GM19468 (cell line): ENCODE results near the gene CDH4.

Experiments used
- ATAC-seq: cut with Tn5 transposase; IDR thresholded peaks from one replicate; pipeline ENCODE4 v1.9.1; 2021; ENCODE audit warnings: mild to moderate bottlenecking, moderate library complexity, moderate number of reproducible peaks; ENCODE audit not compliant: unreplicated experiment; ENCODE audit errors: extremely low read depth

The CDH4 gene

DNA sequence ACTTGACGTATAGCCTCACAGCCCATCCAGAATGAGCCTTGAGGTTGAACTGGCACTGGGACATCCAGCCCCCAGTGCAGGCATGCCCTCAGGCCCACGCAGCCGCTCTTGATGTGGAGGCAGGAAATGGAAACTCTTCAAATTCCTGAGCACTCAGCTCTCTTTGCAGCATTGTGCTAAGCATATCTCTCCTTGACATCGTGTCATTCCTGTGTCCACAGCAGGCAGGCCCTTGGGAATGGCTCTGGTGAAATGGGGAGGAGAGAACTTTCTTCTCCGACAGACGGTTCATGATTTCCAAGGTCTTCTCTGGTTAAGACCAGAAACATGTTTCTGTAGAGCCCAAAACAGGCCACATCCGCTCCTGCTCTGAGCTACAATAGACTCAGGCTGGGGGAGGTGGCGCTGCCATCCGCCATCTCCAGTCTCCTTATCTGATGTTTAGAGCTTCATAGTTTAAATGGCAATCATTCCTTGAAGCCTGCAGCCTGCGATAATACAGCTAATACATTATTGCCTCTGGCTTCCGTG is 248.8 kb downstream of the CDH4 start:
- no peak for ATAC-seq

DNA sequence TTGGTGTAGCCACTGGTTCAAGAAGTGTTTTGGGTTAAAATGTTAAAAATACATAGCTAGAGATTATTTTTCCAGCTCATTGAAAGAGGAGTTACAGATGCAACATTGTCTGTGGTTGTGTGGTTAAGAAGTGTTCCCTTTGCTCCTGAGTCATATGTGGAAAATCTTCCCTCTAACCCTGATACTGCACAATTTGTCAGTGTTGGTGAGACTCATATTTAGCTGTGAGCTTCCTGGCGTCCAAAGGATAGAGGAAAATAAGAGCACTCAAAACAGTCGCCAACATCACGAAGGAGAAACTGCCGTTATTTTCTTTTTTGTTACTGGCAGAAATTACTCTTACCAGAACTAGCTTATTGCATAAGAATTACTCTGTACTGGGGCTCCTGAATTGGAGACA is 250.4 kb downstream of the CDH4 start:
- no peak for ATAC-seq

DNA sequence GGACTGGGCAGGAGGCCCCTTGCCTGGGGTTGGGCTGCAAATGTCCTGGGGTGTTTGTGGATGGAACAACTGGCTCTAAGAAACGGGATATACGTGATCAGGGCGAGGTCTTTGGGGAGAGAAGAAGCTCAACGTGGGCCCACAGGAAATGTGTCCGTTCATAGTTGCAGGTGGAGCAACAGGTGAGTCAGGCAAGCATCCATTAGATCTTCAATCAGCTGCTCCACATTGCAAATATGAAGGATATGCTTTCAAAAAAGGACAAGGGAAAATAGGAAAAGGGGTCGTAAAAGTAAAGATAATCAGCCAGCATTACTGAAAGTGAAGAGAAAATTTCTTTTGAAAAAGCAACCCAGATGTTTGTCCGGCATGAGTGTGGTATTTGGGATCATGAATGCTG is 251.0 kb downstream of the CDH4 start:
- ATAC-seq, result no peak

DNA sequence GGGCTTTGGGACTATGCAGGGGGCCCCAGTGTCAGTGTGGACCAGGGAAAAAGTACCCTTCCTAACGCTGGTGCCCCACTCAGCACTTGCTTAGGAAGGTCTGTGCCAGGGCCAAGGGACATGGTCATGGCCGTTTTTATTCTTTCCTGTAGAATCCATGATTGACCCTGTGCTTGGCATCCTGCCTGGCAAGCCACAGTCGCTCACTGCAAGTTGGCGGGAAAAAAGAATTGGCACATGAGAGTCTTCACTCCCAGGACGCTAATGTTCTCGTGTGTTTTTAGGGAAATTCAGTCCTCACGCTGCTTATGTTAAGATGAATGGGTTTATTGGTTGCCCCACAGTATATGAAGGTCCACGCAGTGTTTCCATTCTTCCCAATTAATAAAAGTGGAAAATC is 253.4 kb downstream of the CDH4 start:
- no peak for ATAC-seq

DNA sequence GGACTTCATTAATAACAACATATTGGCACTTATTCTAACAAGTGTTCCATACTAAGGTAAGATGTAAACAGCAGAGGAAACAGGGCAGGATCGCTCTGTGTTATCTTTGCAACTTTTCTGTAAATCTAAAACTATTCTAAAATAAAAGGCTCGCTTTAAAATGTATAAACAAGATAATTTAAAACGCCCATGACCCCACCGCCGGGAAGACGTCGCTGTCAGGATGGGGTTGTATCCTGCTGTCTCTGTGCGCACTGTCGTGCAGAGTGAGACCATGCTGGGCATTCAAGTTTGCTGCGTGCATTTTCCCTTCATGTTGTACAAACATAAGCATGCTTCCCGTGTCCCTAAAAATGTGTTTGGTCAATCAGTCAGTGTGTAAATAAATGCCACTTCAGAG is 255.7 kb downstream of the CDH4 start:
- no peak for ATAC-seq

DNA sequence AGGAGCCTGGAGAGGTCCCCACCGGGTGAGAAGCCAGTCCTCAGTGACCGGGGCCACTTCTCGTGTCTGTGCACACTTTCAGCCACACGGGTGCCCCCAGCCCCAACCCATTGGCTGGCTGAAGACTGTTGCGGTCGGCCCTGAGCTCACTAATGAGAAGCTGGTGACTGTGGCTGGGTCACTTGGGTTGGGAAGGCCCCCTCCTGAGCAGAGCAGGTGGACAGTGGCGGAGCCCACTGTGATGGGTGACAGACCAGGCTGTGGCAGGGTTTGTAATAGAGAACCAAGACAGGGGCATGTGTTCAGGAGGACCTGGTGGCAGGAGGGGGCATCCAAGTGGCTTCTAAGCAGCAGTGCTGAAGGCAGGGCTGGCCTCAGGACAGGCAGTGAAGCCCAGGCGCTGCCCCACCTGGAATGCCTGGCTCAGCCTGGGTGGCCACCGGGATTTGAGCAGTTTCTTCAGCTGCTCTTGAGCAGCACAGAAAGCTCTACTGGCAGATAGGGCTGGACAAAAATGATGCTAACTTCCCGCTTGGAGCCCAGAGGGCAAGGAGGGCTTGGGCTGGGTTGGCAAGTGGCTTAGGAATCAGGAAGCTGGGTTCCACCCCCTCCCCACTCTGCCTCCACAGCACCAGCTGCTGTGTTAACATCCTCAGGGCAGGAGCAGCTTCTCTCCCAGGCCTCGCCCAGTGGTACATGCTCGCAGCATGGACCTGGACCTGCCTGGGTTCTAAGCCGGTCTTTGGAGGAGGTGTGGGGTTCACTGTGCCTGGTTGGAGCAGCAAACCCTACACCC is 256.4 kb downstream of the CDH4 start:
- ATAC-seq, result no peak

DNA sequence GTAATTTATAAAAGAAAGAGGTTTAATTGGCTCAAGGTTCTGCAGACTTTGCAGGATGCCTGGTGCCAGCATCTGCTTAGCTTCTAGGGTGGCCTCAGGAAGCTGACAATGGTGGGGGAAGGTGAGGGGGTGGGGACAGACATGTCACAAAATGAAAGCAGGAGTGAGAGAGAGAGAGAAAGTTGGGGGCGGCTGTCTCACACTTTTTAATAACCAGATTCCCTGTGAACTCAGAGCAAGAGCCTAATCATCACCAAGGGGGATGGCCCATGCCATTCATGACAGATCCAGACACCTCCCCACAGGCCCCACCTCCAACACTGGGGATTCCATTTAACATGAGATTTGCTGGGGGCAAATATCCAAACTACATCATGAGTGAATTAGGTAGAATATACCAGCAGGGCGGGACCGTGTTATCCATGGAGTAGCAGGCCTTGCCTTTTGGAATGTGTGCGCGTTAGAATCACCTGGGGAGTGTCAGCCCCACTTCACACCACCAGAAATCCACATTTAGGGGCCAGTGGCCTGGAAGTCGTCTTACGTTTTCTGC is 258.8 kb downstream of the CDH4 start:
- no peak for ATAC-seq

DNA sequence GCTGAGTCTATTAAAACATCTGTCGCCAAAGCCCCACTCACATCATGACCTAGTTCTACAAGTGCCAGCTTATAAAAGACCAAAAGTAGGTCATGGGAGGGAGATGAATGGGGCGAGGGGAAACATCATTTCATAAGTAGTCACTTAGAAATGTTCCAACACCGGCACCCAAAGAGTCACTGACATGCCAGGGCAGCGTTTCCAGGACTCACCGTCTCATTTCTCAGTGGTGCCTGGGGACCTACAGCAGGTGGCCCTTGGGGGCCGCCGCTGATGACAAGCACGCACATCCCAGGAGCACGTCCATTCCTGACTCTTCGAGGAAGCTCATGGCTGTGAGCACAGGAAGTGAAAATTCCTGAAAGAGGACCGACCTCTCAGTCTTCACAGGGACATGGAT is 260.4 kb downstream of the CDH4 start:
- ATAC-seq, result no peak

DNA sequence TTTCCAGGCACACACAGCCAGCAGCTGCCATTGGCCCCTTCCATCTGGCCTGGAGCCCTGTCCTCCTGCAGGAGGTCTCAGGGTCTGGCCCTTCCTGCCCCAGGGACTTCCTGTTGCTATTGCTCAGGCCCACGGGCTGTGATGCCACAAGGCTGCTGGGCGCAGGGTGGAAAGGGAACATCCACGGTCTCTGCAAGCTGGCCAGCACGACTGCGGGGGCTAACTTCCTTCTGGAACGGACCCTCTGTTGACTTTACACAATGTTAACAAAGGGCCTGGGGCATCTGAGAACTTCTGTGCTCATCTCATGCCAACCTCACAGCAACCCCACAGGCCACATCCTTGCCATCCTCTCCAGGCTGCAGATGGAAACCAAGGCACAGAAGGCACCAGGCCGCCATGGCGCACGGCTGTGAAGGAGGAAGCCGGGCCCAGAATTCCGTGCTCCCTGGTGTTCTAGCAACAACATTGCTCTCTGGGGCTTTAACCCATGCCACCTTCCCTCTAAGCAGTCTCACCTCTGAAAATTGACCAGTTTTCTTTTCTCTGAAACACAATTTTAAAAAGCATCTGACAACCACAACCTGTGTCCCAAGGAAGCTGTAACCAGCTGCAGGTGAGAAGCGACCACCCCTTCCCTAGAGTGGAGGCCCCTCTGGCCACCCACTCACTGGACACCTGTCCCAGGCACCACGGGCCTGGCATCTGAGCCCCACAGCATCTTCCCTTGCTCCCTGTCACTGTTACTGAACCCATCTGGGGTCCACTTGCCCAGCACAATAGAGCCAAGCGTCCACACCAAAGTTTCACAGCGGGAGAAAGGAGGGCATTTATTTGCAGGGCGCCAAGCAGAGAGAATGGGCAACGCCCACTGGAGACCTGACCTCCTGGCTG is 261.3 kb downstream of the CDH4 start:
- no peak for ATAC-seq

DNA sequence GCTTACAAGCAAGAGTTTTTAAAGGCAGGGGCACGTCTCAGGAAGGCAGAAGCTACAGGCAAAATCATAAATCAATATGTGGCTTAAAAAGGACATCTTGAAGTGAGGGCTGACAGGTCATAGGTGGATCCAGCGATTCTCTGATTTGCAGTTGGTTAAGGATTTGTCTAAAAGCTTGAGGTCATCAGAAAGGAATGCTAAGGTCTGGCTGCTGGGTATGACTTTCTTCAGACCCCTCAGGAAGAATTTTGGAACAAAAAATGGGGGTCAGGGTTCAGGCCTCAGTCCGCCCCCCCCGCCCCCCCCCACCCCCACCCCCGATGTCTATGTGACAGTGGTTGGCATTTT is 261.9 kb downstream of the CDH4 start:
- no peak for ATAC-seq

DNA sequence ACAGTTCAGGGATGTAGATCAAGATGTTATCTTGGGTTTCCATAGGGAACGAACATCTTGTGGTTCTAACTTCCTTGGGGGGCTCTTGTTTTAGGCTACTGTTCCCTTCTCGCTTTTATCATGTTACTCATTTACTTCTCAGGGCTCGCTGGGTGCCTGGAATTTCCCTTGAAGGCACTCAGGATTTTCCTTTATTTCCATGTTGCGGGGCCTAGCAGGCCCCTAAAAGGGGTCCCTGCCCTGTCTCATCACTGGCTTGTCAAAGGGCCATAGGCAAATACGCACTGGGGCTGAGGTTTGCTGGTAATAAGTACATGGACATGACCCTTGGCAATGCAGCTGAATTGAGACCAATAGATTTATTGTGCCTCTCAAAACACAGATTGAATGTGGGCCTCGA is 262.3 kb downstream of the CDH4 start:
- ATAC-seq, result no peak

DNA sequence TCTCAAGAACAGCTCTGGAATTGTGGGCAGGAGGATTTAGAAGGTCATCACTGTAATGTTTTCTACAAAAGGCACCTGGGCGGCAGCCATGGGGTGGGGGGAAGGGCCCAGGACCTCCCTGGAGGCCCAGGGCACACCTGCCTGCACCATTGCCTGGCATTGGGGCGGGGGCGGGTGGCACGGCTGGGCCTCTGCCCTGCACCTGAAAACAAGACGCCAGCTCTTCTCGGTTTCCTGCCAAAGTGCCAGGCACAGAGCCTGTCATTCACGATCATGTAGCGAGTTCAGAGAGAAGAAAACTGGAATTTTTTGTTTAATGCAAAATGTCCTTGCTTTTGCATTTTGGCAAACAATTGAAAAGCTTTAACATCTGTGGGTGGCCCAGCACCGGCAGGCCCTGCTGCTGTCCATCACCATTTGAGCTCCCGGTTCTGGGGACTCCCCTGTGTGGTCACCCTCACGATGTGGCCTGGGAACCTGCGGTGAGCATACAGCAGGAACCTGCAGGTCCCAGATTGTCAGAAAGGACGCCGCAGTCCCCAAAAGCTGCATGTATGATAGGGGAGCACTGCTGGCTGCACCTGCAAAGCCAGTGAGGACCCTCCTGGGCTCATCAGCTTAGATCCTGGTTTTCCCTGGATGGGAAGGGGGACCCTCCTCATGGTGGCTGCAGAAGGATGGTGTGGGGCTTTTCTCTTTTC is 262.9 kb downstream of the CDH4 start:
- ATAC-seq, result no peak

DNA sequence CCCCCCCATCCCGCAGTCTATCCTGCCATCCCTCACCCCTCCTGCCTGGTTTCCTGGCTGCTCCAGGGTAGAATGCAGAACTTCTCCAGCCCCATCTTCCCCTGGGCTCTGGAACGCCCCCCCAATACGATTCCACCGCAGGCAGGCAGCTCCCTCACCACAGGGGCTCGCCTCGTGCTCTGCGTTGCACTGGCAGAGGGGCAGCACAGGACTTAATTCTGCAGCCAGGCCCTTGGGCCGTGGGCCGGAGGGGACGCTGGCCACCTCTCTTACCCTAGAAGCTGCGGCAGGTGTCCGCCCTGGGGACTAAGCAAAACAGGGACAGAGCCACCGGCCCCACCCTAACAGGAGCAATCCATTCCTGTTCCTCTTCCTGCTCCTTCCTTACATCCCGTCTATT is 263.9 kb downstream of the CDH4 start:
- no peak for ATAC-seq

DNA sequence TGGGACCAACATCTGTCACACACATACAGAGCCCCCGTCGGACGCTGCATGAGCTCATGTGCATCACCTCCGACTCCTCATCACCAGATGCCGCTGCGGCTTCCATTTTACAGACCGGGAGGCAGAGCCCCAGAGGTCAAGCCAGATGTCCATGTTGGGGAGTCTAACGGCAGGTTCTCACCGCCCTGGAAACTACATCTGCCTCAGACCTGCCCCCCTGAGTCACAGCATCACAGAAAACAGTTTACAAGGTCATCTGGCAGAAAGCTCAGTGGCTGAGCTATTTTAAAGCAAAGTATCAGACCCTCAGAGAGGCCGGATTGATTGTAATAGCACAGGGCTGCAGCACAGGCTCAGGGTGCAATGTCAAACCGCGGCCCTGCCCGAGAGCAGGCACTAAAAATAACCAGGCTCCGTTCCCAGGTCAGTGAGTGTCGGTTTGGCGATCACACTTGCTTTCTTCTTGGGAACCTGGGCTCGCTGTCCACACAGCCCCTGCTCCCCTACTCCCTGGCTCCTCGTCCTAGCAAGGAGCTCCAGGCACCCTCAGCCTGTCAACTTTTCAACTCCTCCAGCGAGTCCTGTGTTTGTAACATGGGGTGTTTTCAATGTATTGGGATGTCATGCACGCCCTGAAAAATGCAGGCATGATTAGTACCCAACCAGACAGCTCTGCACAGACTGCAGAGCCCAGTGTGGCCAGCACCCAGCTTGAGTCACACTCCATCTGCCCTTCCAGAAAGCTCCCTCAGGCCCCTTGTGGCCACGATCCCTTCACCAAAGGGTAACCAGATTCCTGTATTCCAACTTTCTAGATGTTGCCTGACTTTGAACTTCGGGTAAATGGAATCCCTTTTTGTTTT is 264.5 kb downstream of the CDH4 start:
- no peak for ATAC-seq

DNA sequence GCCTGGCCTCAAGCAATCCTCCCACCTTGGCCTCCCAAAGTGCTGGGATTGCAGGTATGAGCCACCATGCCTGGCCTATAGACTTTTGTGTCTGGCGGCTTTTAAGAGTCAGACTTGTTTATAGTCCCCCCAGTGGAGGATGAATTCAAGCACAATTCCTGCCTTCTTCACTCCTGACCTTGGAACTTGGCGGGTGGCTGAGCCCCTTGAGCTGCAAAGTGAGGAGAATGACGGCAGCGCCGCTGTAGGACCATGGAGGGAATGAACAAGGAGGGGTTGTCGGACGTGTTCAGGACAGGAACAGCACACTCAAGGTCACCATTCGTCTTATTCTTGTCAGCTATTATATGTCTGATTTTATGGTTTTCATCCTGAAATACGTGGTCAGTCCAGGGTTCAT is 265.4 kb downstream of the CDH4 start:
- ATAC-seq, result no peak

DNA sequence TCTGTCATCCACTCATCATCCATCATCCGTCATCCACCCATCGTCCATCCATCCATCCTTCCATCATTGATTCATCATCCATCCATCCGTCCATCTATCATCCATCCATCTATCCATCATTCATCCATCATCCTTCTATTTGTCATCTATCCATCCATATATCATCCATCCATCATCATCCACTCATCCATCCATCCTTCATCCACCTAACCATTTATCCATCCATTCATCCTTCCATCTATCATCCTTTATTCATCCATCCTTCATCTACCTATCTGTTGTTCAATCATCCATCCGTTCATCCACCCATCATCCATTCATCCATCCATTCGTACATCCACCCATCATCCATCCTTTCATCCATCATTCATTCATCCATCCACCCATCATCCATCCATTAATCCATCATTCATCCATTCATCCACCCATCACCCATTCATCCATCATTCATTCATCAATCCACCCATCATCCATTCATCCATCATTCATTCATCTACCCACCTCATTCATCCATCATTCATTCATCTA is 266.4 kb downstream of the CDH4 start:
- ATAC-seq, result no peak

DNA sequence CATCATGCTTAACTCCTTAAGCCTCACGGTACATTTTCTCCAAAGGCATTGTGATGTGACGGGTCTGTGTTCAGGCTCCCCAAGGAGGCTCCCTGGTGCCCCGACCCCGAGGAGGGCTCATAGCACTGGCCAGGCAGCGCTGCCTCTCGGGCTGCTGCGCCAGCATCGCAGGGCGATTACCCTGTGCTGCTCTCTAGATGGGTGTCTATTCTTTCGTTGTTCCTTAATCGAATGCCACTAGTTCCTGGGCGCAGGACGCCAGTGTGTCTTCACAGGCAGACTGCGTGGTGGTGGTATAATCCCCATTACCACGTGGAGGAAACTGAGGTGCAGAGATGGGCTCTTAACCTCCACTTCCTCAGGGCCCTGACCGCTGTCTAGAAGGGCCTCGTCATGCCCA is 267.4 kb downstream of the CDH4 start:
- no peak for ATAC-seq

DNA sequence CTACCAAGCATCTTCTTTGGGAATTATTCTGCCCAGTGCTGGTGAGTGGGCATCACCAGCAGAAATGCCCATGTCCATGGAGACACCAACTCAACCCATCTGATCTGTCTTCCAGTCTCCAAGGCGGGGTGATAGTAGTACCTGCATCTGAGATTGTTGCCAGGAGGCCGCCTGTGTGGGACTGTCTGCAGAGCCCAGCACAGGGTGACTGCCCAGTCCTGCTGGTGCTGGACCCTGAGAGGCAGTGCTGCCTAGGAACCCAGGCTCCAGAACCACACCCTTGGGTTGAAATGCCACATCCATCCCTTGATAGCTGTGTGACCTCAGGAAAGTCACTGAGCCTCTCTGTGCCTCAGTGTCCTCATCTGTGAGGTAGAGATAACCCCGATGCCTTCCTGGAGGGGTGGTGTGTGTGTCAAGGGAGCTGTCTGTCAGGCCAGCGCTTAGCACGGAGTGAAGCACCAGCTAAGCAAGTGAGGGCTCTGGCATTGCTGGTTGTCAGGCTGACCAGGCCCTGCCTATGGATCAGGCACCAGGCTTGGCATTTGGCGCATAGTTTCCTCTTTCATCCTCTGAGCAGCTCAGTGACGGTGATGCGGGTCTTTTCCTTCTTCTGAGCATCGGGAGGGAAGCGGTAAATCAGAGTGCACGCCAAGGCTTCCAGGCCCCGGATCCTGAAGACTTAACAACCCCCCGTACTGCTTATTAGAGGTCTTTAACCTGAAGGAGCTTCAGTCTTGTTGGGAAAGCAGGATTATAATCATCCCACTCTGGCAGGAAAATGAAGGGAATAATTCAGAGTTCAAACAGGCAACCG is 268.2 kb downstream of the CDH4 start:
- ATAC-seq, result no peak
